ENCODE data around the gene SNCAIP. TPM values are rescaled to one million over a fixed set of nuclear protein-coding genes. Genes with fewer than 3 reads are reported as not detected.

SNCAIP gene
- total RNA-seq, 1 experiment from 2014 or later: 0.16 TPM

DNA sequence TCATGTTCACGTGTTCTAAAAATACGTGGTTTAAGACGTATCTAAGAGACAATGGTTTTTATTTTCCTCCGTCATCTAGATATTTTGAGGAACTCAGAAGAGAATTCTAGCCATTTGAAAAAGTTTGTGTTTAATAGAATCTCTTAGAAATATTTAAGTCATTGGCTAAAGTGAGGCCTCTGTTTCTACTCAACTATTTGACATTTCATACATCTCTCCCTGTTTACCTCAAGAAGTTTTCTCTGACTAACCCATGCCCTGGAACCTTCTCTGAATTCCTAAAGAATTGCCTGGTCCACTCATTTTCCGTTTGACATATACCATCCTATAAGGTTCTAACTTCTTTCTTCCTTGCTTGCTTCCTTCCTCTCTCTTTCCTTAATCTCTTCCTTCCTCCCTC is 178.7 kb downstream of the SNCAIP start:
- Histone ChIP-seq H3K4me3 (no peak overlapping the region), H3K27ac (no peak overlapping the region), H3K27me3 (replicated peaks) (0 out of 2 replicates have a peak, but pooled peaks cover 3% of the 10 kb centered on the region), H3K9me3 (replicated peaks) (no peaks in the 10 kb centered on the region), H3K36me3 (no peaks in the 10 kb centered on the region), H3K4me1 (replicated peaks) (no peaks in the 10 kb centered on the region)
- DNase-seq (ENCODE audit: low read depth in 1 of 2, low spot score in 2 of 2): no peak

DNA sequence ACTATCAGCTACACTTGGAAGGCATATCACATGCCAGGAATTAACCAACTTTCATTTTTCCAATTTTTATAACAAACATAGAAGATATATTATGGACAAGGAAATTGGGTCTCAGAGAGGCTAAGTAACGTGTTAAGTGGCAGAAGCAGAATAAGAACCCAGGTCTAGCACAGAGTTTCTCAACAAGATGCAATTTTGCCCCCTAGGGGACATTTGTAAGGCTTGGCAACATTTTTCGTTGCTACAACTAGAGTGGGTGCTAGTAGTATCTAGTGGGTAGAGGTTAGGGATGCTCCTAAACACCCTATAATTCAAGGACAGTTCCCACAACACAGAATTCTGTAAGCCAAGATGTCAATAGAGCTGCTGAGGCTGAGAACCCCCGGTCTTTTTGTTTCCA is 180.6 kb downstream of the SNCAIP start:
- Histone ChIP-seq H3K9me3 (replicated peaks) (no peaks in the 10 kb centered on the region), H3K4me1 (replicated peaks) (no peaks in the 10 kb centered on the region), H3K27me3 (replicated peaks) (0 out of 2 replicates have a peak, but pooled peaks cover 3% of the 10 kb centered on the region), H3K4me3 (no peak overlapping the region), H3K27ac (no peak overlapping the region), H3K36me3 (no peaks in the 10 kb centered on the region)
- no peak for DNase-seq (ENCODE audit: low read depth in 1 of 2, low spot score in 2 of 2)

- no peaks in the 10 kb centered on the region for H3K36me3 ChIP-seq
- H3K4me3 ChIP-seq: no peak overlapping the region
- 0 out of 2 replicates have a peak, but pooled peaks cover 3% of the 10 kb centered on the region for H3K27me3 ChIP-seq (replicated peaks)
- H3K4me1 ChIP-seq (replicated peaks): no peaks in the 10 kb centered on the region
- no peaks in the 10 kb centered on the region for H3K9me3 ChIP-seq (replicated peaks)
- no peak overlapping the region for H3K27ac ChIP-seq
- DNase-seq (ENCODE audit: low read depth in 1 of 2, low spot score in 2 of 2): no peak
Observed at GRCh38 chr5:122493091-122494021, 181.3 kb downstream of the SNCAIP start.

DNA sequence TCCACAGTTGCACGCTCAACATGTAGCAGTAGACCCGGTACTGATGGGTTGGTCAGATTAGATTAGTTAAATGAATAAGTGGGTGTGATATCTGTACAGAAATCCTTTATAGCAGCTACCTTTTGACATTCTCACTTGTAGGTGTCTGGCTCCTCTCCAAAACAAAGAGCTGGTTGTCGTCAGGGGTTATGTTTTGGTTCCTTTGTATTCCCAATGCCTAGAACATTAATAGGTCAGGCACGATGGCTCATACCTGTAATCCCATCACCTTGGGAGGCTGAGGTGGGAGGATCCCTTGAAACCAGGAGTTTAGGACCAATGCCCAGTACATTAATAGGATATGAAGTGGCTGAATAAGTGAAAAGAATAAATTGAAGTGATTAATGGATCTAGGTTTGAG is 182.1 kb downstream of the SNCAIP start:
- no peaks in the 10 kb centered on the region for H3K4me1 ChIP-seq (replicated peaks)

DNA sequence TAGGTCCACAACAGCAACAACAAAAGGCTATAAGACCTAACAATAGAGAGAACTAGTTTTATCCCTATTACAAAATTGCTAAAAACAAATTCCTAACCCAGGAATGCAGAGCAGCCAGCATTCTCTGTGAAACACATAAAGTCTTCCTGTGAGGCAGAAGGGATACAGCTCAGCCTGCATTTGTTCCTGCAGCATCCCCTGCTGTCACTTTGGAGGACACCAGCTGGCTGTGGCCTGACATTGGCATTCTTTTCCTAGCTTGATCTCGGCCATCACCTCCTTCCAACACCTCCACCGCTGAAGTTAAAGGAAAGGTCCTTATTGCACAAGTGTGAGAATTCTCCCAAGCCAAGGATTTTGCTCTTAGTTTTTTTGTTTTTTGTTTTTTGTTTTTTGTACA is 186.1 kb downstream of the SNCAIP start:
- no peak for DNase-seq (ENCODE audit: low read depth in 1 of 2, low spot score in 2 of 2)
- Histone ChIP-seq H3K9me3 (replicated peaks) (no peaks in the 10 kb centered on the region), H3K27ac (no peak overlapping the region), H3K4me3 (no peak overlapping the region), H3K36me3 (no peaks in the 10 kb centered on the region), H3K27me3 (replicated peaks) (0 out of 2 replicates have a peak, but pooled peaks cover 10% of the 10 kb centered on the region), H3K4me1 (replicated peaks) (peaks cover 4% of the 10 kb centered on the region; the same call in 1 of the 2 replicates)

More for the DNA sequence above, 182.1 kb downstream of the SNCAIP start:
- DNase-seq (ENCODE audit: low read depth in 1 of 2, low spot score in 2 of 2): no peak
- no peaks in the 10 kb centered on the region for H3K36me3 ChIP-seq
- 0 out of 2 replicates have a peak, but pooled peaks cover 2% of the 10 kb centered on the region for H3K27me3 ChIP-seq (replicated peaks)
- H3K27ac ChIP-seq: no peak overlapping the region
- H3K9me3 ChIP-seq (replicated peaks): no peaks in the 10 kb centered on the region
- H3K4me3 ChIP-seq: no peak overlapping the region

DNA sequence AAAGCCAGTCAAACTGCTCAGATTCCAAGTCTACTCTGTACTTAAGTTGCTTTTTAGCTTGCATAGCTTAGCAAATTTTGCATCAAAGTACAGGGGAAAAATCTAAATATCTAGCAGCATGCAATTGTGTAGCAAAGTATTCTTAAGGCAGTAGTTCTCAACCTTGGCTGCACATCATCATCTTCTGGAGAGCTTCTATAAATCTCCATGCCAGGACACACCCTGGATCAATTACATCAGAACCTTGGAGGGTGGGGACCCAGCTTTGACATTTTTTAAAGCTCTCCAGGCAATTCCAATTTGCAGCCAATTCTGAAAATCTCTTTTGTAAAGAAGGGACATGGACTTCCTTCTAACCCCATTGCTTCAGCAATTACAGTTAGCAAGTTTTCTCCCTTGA is 187.5 kb downstream of the SNCAIP start:
- 0 out of 2 replicates have a peak, but pooled peaks cover 10% of the 10 kb centered on the region for H3K27me3 ChIP-seq (replicated peaks)
- no peaks in the 10 kb centered on the region for H3K9me3 ChIP-seq (replicated peaks)
- no peak for DNase-seq (ENCODE audit: low read depth in 1 of 2, low spot score in 2 of 2)
- no peaks in the 10 kb centered on the region for H3K36me3 ChIP-seq
- H3K27ac ChIP-seq: no peak overlapping the region
- no peak overlapping the region for H3K4me3 ChIP-seq
- peaks cover 4% of the 10 kb centered on the region; the same call in 1 of the 2 replicates for H3K4me1 ChIP-seq (replicated peaks)

- Histone ChIP-seq H3K4me1 (replicated peaks) (peaks cover 4% of the 10 kb centered on the region; the same call in 1 of the 2 replicates), H3K9me3 (replicated peaks) (no peaks in the 10 kb centered on the region), H3K27me3 (replicated peaks) (0 out of 2 replicates have a peak, but pooled peaks cover 10% of the 10 kb centered on the region), H3K27ac (no peak overlapping the region), H3K36me3 (no peaks in the 10 kb centered on the region), H3K4me3 (no peak overlapping the region)
- peak; percentile 51 to 54 for DNase-seq (ENCODE audit: low read depth in 1 of 2, low spot score in 2 of 2)
Observed at GRCh38 chr5:122500245-122501088, 188.4 kb downstream of the SNCAIP start.

GRCh38 chr5:122501089-122501435 is 189.0 kb downstream of the SNCAIP start:
- Histone ChIP-seq H3K4me3 (no peak overlapping the region), H3K4me1 (replicated peaks) (peaks cover 4% of the 10 kb centered on the region; the same call in 1 of the 2 replicates), H3K27me3 (replicated peaks) (0 out of 2 replicates have a peak, but pooled peaks cover 10% of the 10 kb centered on the region), H3K36me3 (no peaks in the 10 kb centered on the region), H3K27ac (no peak overlapping the region), H3K9me3 (replicated peaks) (no peaks in the 10 kb centered on the region)
- no peak for DNase-seq (ENCODE audit: low read depth in 1 of 2, low spot score in 2 of 2)

GRCh38 chr5:122507045-122507444 is 195.0 kb downstream of the SNCAIP start:
- no peaks in the 10 kb centered on the region for H3K36me3 ChIP-seq
- no peak for DNase-seq (ENCODE audit: low read depth in 1 of 2, low spot score in 2 of 2)
- no peaks in the 10 kb centered on the region for H3K4me1 ChIP-seq (replicated peaks)
- no peaks in the 10 kb centered on the region for H3K27me3 ChIP-seq (replicated peaks)
- H3K27ac ChIP-seq: no peak overlapping the region
- H3K9me3 ChIP-seq (replicated peaks): no peaks in the 10 kb centered on the region
- H3K4me3 ChIP-seq: no peak overlapping the region

DNA sequence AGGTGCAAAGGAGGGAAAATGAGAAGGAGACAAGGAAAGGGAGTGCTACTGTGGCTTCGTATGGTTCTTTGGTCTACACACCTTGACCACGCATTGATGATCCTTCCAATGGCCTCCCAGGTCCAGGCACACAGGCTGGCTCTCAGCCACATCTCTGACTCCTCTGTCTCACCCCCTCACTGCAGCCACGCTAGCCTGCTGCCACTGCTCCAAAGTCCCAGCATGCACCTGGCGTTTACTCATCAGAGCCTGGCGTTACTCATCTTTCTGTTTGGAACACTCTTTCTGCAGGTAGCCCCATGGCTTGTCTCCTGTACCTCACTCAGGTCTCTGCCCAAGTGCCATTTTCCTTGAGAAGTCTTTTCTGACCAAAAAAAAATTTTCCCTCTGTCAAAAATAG is 195.5 kb downstream of the SNCAIP start:
- DNase-seq (ENCODE audit: low read depth in 1 of 2, low spot score in 2 of 2): no peak
- H3K9me3 ChIP-seq (replicated peaks): no peaks in the 10 kb centered on the region
- H3K36me3 ChIP-seq: no peaks in the 10 kb centered on the region
- no peak overlapping the region for H3K4me3 ChIP-seq
- H3K27me3 ChIP-seq (replicated peaks): no peaks in the 10 kb centered on the region
- no peaks in the 10 kb centered on the region for H3K4me1 ChIP-seq (replicated peaks)
- no peak overlapping the region for H3K27ac ChIP-seq

- Histone ChIP-seq H3K36me3 (no peaks in the 10 kb centered on the region), H3K4me3 (no peak overlapping the region), H3K27ac (no peak overlapping the region), H3K9me3 (replicated peaks) (no peaks in the 10 kb centered on the region), H3K27me3 (replicated peaks) (no peaks in the 10 kb centered on the region), H3K4me1 (replicated peaks) (no peaks in the 10 kb centered on the region)
- no peak for DNase-seq (ENCODE audit: low read depth in 1 of 2, low spot score in 2 of 2)
Observed at GRCh38 chr5:122508623-122509022, 196.6 kb downstream of the SNCAIP start.
